ENCODE data around the gene TP53I3.

The TP53I3 gene

DNA sequence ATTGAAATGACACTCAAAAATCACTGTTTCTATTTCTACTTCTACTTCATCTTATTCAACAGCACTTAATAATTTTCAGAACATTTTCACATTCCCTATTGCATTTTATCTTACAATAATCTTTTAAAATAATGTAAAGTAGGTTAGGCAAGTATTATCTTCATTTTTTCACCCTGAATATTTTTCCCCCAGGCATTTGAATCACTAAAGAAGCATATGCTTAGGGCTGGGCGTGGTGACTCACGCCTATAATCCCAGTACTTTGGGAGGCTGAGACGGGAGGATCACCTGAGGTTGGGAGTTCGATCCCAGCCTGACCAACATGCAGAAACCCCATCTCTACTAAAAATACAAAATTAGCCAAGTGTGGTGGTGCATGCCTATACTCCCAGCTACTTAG, 44.1 kb downstream of the TP53I3 start:
- no peak overlapping the region for H3K4me3 ChIP-seq (ENCODE audit: low read depth, low read length)
- DNase-seq (ENCODE audit: low read depth) = no peak
- TF ChIP-seq POLR2A (IDR thresholded peaks at IDR 0.05; ENCODE audit: extremely low read depth, insufficient read length) = no peak
- TF ChIP-seq, protein P1, sequence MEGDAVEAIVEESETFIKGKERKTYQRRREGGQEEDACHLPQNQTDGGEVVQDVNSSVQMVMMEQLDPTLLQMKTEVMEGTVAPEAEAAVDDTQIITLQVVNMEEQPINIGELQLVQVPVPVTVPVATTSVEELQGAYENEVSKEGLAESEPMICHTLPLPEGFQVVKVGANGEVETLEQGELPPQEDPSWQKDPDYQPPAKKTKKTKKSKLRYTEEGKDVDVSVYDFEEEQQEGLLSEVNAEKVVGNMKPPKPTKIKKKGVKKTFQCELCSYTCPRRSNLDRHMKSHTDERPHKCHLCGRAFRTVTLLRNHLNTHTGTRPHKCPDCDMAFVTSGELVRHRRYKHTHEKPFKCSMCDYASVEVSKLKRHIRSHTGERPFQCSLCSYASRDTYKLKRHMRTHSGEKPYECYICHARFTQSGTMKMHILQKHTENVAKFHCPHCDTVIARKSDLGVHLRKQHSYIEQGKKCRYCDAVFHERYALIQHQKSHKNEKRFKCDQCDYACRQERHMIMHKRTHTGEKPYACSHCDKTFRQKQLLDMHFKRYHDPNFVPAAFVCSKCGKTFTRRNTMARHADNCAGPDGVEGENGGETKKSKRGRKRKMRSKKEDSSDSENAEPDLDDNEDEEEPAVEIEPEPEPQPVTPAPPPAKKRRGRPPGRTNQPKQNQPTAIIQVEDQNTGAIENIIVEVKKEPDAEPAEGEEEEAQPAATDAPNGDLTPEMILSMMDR (IDR thresholded peaks at IDR 0.05; ENCODE audit: low read depth, low read length) = no peak
- TF ChIP-seq, protein P2, sequence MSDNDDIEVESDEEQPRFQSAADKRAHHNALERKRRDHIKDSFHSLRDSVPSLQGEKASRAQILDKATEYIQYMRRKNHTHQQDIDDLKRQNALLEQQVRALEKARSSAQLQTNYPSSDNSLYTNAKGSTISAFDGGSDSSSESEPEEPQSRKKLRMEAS (IDR thresholded peaks at IDR 0.05; ENCODE audit: low read depth, low read length) = no peak
- no peak for TF ChIP-seq MYC (IDR thresholded peaks at IDR 0.05; ENCODE audit: low read depth, low read length)

DNA sequence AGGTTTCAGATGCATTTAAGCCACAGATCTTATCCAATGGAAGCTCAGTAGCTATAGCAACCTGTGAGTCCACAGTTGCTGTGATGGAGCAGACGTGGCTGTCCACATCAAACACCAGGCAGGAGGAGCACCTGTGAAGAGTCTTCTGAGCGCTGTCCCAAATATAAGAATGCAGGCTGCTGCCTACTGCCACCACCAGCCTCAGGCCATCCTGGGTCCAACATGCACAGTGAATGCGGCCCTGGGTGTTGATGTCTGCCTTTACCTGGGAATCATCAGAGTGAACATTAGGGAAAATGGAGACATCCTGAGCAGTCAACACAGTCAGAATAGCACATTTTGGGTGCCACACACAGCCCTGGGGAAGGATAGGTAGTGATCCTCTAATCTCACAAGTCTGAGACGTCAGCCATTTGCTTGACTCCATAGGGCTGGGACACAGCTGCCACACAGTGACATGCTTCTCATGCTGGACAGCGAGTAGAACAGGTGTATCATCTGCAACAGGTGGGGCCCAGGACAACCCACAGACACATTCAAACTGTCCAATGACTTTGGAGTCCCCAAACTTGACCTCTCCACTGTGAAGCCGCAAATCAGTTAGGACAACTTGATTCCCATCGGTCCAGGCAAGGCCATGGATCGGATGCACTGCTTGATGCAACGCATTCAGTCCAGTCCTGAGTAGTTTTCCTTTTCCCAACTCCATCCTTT, 45.7 kb downstream of the TP53I3 start:
- TF ChIP-seq POLR2A (IDR thresholded peaks at IDR 0.05; ENCODE audit: extremely low read depth, insufficient read length) (no peak), MYC (IDR thresholded peaks at IDR 0.05; ENCODE audit: low read depth, low read length) (no peak)
- TF ChIP-seq, protein P2 (IDR thresholded peaks at IDR 0.05; ENCODE audit: low read depth, low read length) = no peak
- TF ChIP-seq, protein P1 (IDR thresholded peaks at IDR 0.05; ENCODE audit: low read depth, low read length) = no peak
- no peak overlapping the region for H3K4me3 ChIP-seq (ENCODE audit: low read depth, low read length)
- no peak for DNase-seq (ENCODE audit: low read depth)

Measured in NB4 (cell line).